Stimulated activated CD4-positive, alpha-beta T cell treated with anti-CD3 and anti-CD28 coated beads, Interleukin-15, amount 100 ng/mL, for 1 hour (primary cell): ENCODE results near the gene ZBTB37.
"Not testable (repeated sequence)": the region's sequence is repeated elsewhere in the genome, so short reads cannot be mapped to it uniquely, and the experiment has no call there.

Experiments
- DNase-seq, 2 donors: peaks; one replicate each; pipeline ENCODE4 v3.0.0-alpha.2; 2020; ENCODE audit warnings: low read depth in 1 of 2, low spot score in 1 of 2

The ZBTB37 gene

DNA sequence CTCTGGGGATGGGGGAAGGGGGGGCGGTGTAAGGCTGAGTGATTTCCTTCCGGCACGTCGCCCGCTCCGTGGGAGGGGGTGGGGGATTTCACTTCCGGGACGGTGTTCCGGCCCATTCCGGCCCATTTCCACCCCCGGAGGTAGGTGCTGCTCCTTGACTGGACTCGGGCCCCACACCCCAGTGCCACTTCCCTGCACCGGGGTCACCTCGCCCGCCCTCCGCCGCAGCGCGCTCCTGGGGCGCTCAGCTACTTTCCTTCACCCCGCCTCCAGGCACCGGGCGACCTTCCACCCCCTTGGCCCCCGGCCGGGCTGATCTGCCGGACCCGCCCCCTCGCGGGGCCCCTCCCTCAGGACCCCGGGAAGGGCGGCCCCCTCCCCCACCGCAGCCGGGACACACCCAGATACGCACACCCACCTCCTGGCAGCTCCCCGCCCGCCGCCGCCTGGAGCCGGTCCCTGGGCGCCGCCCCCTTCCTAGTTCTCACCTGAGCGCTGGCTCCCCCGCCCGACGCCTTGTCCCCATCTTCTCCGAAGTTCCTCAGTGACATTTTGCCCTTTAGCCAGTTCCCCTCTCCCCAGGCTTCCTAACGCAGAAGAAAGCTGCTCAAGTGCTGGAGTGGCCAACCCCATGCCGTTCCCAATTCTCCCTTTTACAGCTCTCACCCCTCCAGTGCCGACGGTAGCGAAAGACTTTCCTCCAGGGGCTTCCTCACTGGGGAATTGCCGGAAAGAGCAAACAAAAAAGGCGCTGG, at the start of gene ZBTB37:
ZBTB37 (plus strand) TSS at position 115 of the 755 bp plus-strand sequence. CDS start 1,846 bp downstream, outside the sequence.
- peak; percentile 87 to 90 for DNase-seq

DNA sequence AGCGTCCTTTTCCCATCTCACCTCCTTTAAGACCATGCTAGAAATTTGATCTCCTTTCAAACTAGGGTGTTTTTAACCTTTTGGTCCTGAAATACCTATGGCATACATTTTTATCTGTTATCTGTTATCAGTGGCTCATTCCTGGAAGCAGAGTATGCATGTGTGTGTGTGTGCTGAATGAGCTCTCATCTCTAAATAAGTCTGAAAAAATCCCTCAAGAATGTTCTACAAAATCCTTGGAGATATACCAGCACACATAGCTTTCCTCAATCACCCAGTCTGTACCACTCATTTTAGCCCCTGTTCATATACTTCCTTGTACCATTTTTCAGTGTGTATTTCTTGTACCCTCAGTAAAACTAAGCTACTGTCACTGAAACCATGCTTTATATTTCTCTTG, 49.7 kb upstream of the ZBTB37 start:
- DNase-seq = no peak

GRCh38 chr1:173821680-173822079, 46.5 kb upstream of the ZBTB37 start:
- no peak for DNase-seq

GRCh38 chr1:173823781-173824314, 44.3 kb upstream of the ZBTB37 start:
- DNase-seq = no peak

GRCh38 chr1:173824315-173825081, 43.7 kb upstream of the ZBTB37 start, which contains the start of the genes CENPL and DARS2:
TSS of gene CENPL (minus strand) at chr1:173824883. CDS start at chr1:173811299, 13,584 bp downstream.
TSS of gene DARS2 (plus strand) at chr1:173824673. CDS start at chr1:173825230, 557 bp downstream.
- peak; percentile 70 to 77 for DNase-seq

GRCh38 chr1:173827611-173828010, 40.6 kb upstream of the ZBTB37 start:
- no peak for DNase-seq

DNA sequence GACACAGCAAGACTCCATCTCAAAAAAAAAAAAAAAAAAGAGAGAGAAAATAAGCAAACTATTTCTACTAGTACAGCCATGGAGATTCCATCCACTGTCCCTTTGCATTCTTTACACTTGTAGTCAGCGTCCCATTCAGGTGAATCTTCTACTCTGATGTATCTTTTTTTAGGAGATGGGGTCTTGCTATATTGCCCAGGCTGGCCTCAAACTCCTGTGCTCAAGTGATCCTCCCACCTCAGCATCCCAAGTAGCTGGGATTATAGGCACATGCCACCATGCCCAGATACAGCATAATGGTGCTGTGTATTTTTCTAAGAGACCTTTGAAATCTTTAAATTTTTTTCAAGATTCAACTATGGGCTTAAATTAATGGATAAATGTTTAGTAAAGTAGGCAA, 35.4 kb upstream of the ZBTB37 start:
- DNase-seq = no peak

DNA sequence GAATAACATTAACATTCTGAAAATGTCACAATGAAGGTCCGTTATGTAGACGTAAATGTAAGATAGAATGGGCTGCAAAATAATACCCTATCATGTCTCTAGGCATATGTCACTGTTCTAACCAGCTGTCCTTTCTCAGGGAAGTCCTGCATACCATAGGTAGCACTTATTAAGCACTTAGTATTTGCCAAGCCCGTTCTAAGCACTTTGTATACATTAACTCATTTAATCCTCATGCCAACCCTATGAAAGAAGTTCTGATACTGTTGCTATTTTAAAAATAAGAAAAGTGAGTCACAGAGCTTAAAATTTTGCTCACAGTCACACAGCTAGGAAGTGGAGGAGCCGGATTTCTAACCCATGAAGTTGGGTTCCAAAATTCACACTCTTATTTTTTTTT, 16.1 kb upstream of the ZBTB37 start:
- no peak for DNase-seq

DNA sequence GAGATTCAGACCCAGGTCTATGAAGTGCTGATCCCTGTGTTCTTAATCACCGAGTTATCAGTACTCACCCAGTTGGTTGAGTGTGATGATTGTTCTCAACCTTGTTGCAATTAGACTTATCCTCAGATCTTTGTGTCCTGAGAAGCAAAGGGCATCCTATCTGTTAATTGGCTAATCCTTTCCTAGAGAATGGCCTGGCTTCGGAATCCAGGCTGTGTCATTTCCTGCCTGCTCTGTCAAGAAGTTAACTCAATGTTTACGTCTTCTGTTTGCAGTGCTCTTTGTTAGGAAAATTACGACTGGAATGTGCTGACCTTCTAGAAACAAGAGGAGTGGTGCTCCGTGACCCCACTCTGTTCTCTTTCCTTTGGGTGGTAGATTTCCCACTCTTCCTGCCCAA, 15.1 kb upstream of the ZBTB37 start:
- no peak for DNase-seq

DNA sequence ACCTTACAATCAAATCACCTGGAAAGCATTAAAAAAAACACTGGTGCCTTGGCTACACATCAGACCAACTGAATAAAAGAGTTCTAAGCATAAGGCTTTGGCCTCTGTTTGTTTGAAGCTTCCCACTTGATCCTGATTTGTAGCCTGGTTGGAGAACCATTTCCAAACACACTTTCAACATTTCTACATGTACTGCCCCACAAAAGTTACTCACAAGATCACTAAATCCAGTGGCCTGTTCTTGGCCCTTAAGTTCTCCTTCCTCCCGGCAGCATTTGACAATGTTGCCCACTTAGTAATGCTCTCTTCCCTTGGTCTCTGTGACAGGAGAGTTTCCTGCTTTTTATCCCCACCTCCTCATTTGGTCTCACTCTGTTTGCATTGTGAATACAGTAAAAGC, 12.2 kb upstream of the ZBTB37 start:
- no peak for DNase-seq

DNA sequence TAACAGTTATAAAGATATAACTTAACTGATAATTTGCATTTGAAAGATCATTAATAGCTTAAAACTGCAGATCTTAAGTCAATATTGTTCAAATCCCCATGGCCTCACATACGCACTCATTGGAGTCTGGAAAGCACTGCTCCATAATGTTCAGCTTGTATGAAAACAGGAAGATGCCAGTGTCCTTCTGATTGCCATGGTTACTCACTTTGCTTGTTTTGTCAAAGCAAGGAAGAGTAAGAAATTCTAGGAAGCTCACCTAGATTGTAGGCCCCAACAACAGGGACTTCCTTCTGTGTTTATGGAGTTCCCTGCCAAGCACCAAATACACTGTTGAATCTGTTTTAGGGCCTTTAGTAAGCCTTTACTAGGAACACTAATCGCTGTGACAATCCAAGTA, 11.3 kb upstream of the ZBTB37 start:
- DNase-seq = no peak

DNA sequence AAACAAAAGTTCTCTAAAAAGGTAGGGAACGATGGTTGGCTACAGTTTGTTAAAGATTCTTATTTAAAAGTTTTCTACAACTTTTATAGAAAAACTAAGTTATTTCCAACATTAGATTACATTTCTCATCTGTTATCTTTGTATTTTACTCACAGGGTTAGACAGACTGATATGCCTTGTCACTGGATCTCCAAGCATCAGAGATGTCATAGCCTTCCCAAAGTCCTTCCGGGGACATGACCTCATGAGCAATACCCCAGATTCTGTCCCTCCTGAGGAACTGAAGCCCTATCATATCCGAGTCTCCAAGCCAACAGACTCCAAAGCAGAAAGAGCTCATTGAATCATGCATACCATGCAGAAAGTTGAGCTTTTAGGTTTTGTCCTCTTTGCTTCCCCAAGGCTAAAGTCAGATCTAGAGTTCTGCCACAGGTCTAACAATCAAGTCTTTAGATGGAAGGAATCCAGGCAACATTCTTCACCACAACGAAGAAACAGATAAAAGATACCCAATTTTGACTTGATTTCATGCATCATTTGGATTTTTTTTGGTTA, 10.7 kb upstream of the ZBTB37 start:
- no peak for DNase-seq

DNA sequence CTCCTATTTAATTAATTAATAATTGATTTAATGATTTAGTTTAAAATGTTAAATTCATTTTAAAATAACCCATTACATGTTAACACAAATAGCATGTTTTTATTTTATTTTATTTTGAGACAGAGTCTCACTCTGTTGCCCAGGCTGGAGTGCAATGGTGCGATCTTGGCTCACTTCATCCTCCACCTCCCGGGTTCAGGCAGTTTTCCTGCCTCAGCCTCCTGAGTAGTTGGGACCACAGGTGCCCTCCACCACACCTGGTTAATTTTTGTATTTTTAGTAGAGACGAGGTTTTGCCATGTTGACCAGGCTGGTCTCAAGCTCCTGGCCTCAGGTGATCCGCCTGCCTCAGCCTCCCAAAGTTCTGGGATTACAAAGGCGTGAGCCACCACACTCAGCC, 8.6 kb upstream of the ZBTB37 start:
- DNase-seq = not testable (repeated sequence)

DNA sequence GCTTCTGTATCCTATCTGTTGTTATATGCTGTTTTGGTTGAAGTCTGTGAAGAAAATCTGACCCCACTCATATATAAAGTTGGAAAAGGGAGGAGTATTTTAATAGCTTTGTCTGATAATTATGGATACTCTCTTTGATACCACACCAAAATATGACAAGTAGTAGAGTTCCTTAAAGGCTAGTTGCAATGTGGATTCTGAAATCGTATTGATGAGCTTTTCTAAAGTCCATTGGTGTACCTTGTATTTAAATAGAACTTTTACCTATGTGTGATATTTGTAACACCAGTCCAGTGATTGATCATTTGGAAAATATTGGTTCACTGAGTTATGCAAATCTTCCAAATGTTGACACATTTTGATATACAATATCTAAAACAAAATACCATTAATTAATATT, 8.1 kb upstream of the ZBTB37 start:
- DNase-seq = no peak

DNA sequence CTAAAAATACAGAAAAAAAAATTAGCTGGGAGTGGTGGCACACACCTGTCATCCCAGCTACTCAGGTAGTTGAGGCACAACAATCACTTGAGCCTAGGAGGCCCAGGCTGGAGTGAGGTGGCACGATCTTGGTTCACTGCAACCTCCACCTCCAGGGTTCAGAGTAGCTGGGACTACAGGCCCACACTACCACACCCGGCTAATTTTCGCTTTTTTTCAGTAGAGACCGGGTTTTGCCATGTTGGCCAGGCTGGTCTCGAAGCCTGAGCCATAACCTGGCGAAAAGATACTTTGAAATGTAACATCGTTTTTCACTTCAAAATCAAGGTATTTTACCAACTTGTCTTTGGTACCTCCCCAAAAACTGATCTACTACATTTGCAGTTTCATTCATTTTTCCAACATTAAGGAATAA, 6.4 kb upstream of the ZBTB37 start:
- DNase-seq = no peak

DNA sequence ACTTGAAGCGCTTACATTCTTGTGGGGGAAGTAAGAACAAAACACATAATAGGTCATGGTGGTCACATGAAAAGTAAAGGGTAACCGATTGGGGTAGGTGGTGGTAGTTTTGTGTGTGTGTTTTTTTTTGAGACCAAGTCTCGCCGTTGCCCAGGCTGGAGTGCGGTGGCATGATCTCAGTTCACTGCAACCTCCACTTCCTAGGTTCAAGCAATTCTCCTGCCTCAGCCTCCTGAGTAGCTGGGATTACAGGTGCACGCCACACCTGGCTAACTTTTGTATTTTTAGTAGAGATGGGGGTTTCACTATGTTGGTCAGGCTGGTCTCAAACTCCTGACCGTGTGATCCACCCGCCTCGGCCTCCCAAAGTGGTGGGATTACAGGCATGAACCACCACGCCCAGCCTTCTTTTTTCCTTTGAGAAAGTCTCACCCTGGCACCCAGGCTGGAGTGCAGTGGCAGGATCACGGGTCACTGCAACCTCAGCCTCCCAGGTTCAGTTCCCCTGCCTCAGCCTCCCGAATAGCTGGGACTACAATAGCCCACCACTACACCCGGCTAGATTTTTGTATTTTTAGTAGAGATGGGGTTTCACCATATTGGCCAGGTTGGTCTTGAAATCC, 5.9 kb upstream of the ZBTB37 start:
- DNase-seq = peak in 1 of 2 donors; percentile 20

- DNase-seq = no peak
Observed at GRCh38 chr1:173862769-173863223, 5.4 kb upstream of the ZBTB37 start.

DNA sequence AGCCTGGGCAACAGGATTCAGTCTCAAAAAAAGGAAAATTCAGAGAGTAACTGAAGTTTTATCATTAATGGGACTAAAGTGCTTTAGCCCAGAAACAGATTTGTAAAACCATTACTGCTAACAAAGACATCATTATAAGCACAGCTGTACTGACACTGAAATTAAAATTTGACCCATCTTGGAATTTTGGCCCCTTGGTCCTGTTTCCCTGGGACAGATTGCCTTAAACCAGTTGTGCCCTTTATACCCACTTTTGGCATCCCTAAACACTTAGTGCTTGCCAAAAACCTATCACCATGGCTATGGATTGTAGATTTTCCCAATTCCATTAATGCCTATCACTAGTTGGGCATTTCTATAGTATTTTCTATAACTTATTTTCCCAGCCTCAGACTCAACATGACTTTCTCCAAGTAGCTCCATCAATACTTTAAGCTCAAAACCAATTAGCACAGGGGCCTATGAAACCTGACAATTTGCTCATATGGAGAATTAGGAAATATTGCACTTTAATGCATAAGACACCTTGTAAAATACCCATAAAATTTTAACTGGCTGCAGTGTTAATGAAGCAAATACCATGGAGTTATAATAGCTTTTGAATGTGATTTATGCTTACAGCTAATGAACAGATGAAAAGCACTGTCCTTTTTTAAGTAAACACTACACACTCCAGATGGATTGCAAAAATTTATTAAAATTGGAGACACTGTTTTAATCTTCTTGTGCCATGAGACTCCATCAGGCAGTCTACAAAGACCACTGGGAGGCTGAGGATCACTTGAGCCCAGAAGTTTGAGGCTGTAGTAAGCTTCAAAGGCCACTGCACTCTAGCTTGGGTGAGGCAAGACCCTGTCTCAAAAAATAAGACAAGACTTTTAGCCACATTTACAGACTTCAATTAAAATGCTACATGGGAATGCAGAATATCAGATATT, 4.7 kb upstream of the ZBTB37 start:
- DNase-seq = no peak

DNA sequence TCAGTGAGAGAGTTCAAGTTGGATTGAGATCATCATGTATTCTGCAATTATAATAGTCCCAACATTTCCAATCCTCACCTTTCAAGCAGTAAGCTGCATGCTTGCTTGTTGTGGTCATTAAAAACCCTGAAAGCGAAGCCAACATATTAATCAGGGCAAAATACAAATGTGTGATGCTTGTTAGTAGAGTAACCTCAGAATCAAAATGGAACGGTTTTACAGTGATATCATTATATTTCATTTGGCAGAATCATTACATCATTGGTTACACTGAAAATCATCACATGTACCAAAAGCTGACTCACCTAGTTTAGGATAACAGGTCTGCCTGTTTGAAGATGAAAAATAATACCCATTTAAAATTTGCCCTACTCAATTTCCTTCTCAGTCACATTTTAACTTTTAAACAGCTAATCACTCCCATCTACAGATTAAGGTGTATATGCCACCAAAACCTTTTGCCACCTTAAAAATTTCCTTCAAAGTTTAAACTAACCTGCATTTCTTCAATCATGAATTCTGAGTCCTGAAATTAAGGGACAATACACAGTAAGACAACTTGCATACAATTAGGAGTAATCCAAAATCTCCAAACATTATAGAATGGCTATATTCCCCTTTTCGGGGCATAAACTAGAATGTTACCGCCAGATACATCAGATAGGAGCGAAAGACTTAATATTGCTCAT, 3.9 kb upstream of the ZBTB37 start:
- no peak for DNase-seq
